Hepatocyte (in vitro differentiated cells): Measurements from ENCODE around the gene C3orf49. TPM values are rescaled to one million over a fixed set of nuclear protein-coding genes. Genes with fewer than 3 reads are reported as not detected.

Experiments
- DNase-seq: peaks from one replicate; pipeline ENCODE4 v3.0.0-alpha.2; 2016; ENCODE audit warnings: low spot score
- H2AFZ ChIP-seq: fragments of 200-600 bp; sonication (generic); 2 replicates; pipeline ENCODE4 v1.6.0; 2016; ENCODE audit warnings: antibody characterized with exemption, mild to moderate bottlenecking
- H3K27ac ChIP-seq: fragments of 200-600 bp; sonication (generic); 2 replicates; pipeline ENCODE4 v1.5.1; 2016; ENCODE audit warnings: mild to moderate bottlenecking
- H3K27me3 ChIP-seq: fragments of 200-600 bp; sonication (generic); 2 replicates; pipeline ENCODE4 v1.6.1; 2016
- H3K36me3 ChIP-seq: fragments of 200-600 bp; sonication (generic); replicated peaks from 2 replicates; pipeline ENCODE4 v1.5.1; 2016; ENCODE audit warnings: low read depth; ENCODE audit not compliant: insufficient read depth
- H3K4me1 ChIP-seq: fragments of 200-600 bp; sonication (generic); 2 replicates; pipeline ENCODE4 v1.5.1; 2016; ENCODE audit warnings: mild to moderate bottlenecking, moderate library complexity; ENCODE audit not compliant: insufficient read depth
- H3K4me2 ChIP-seq: fragments of 200-600 bp; sonication (generic); 2 replicates; pipeline ENCODE4 v1.6.0; 2016
- H3K4me3 ChIP-seq: fragments of 200-600 bp; sonication (generic); 2 replicates; pipeline ENCODE4 v1.5.1; 2016; ENCODE audit warnings: mild to moderate bottlenecking
- H3K79me2 ChIP-seq: fragments of 200-600 bp; sonication (generic); 2 replicates; pipeline ENCODE4 v1.6.0; 2017; ENCODE audit warnings: mild to moderate bottlenecking
- H3K9me2 ChIP-seq: fragments of 200-600 bp; sonication (generic); replicated peaks from 2 replicates; pipeline ENCODE4 v1.6.0; 2017; ENCODE audit warnings: mild to moderate bottlenecking; ENCODE audit not compliant: insufficient read depth
- H3K9me3 ChIP-seq: fragments of 200-600 bp; sonication (generic); 2 replicates; pipeline ENCODE4 v1.5.1; 2016; ENCODE audit warnings: low read depth, mild to moderate bottlenecking
- H4K20me1 ChIP-seq: fragments of 200-600 bp; sonication (generic); 2 replicates; pipeline ENCODE4 v1.6.0; 2016; ENCODE audit warnings: mild to moderate bottlenecking; ENCODE audit not compliant: insufficient read depth, poor library complexity, severe bottlenecking
- EZH2 ChIP-seq: fragments of 200-600 bp; sonication (generic); IDR thresholded peaks from 2 replicates; pipeline ENCODE4 v1.6.1; 2016; ENCODE audit warnings: antibody characterized with exemption, mild to moderate bottlenecking, borderline replicate concordance
- EZH2phosphoT487 ChIP-seq: fragments of 200-600 bp; sonication (generic); IDR thresholded peaks from one replicate; pipeline ENCODE4 v1.6.1; 2018; ENCODE audit warnings: antibody characterized with exemption, mild to moderate bottlenecking, low read depth, moderate library complexity; ENCODE audit not compliant: unreplicated experiment, severe bottlenecking
- WGBS: methylation state at CpG from one replicate; pipeline ENCODE4 v1.1.6; 2016; ENCODE audit warnings: low lambda C conversion rate; ENCODE audit errors: missing lambda C conversion rate; 5-methylcytosine and 5-hydroxymethylcytosine counted together
- polyA plus RNA-seq: library from polyadenylated mRNA; unstranded; fragments of >200 nt; fragmentation: Nextera tagmentation; extraction: Ambion mirVana; gene quantifications from 2 replicates; pipeline ENCODE4 v1.2.1, GENCODE V29; 2016
- total RNA-seq: library from RNA; depleted of rRNA; stranded (reverse); fragments of >200 nt; gene quantifications from 2 replicates; pipeline ENCODE4 v1.2.3, GENCODE V29; 2014
- TF ChIP-seq, protein P1 (sequence below): fragments of 200-600 bp; sonication (generic); IDR thresholded peaks from 2 replicates; pipeline ENCODE4 v1.5.1; 2016; ENCODE audit warnings: antibody characterized with exemption, mild to moderate bottlenecking; ENCODE audit not compliant: poor library complexity

The C3orf49 gene
- total and polyA plus RNA-seq, 2 experiments from 2014 or later, result 0.11 TPM; not detected in 1

DNA sequence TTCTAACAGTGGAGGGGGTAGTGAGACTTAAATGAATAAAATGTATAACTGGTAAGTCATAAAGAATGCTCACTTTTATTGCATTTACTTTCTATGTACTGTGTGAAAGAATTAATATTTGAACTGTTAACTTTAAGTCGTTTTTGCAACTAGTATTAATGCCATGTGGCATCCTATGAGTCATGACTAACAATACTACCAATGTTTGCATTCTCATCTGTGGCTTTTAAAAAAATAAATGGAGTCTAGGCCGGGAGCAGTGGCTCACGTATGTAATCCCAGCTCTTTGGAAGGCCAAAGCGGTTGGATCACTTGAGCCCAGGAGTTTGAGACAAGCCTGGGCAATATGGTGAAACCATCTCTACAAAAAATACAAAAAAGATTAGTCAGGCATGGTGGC is 5.2 kb downstream of the C3orf49 start:
- Histone ChIP-seq H3K36me3 (no peaks in the 10 kb centered on the region), H2AFZ (no peak overlapping the region), H3K9me3 (no peaks in the 10 kb centered on the region), H3K79me2 (no peaks in the 10 kb centered on the region), H3K4me2 (no peak overlapping the region), H3K27ac (no peak overlapping the region), H3K27me3 (no peaks in the 10 kb centered on the region), H3K9me2 (no peaks in the 10 kb centered on the region), H4K20me1 (no peaks in the 10 kb centered on the region), H3K4me1 (no peaks in the 10 kb centered on the region), H3K4me3 (no peak overlapping the region)
- TF ChIP-seq EZH2 (no peak), EZH2phosphoT487 (no peak)
- TF ChIP-seq, protein P1, sequence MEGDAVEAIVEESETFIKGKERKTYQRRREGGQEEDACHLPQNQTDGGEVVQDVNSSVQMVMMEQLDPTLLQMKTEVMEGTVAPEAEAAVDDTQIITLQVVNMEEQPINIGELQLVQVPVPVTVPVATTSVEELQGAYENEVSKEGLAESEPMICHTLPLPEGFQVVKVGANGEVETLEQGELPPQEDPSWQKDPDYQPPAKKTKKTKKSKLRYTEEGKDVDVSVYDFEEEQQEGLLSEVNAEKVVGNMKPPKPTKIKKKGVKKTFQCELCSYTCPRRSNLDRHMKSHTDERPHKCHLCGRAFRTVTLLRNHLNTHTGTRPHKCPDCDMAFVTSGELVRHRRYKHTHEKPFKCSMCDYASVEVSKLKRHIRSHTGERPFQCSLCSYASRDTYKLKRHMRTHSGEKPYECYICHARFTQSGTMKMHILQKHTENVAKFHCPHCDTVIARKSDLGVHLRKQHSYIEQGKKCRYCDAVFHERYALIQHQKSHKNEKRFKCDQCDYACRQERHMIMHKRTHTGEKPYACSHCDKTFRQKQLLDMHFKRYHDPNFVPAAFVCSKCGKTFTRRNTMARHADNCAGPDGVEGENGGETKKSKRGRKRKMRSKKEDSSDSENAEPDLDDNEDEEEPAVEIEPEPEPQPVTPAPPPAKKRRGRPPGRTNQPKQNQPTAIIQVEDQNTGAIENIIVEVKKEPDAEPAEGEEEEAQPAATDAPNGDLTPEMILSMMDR, result no peak
- no peak for DNase-seq
- 80% methylated on average over 4 of the region's 4 CpGs for WGBS

DNA sequence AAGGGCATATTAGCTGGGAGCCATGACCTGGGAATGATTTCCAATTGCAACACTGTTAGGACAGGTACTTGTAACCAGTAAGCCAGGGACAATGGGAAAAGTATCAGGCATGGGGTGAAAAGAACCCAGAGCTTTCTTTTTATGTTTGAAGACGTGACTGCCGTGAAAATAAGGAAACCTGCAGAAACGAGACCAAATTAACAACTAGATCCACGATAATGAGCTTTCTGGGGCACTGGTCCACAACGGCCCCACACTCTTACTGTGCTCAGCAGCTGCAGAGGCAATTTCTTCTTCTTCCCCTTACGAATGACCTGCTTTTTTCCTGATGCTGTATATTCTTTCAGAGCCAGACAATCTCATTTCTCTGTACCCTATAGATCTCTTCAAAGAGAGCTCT is 11.4 kb downstream of the C3orf49 start:
- no peak overlapping the region for H3K4me2 ChIP-seq
- H3K9me2 ChIP-seq, result no peaks in the 10 kb centered on the region
- peaks cover 3% of the 10 kb centered on the region for H3K36me3 ChIP-seq
- no peak overlapping the region for H2AFZ ChIP-seq
- H3K27ac ChIP-seq, result no peak overlapping the region
- H4K20me1 ChIP-seq, result no peaks in the 10 kb centered on the region
- TF ChIP-seq EZH2, result no peak
- H3K27me3 ChIP-seq, result no peaks in the 10 kb centered on the region
- no peak for DNase-seq
- H3K4me1 ChIP-seq, result no peaks in the 10 kb centered on the region
- no peaks in the 10 kb centered on the region for H3K9me3 ChIP-seq
- H3K4me3 ChIP-seq, result no peak overlapping the region
- 86% methylated on average over 6 of the region's 6 CpGs for WGBS
- H3K79me2 ChIP-seq, result no peaks in the 10 kb centered on the region

DNA sequence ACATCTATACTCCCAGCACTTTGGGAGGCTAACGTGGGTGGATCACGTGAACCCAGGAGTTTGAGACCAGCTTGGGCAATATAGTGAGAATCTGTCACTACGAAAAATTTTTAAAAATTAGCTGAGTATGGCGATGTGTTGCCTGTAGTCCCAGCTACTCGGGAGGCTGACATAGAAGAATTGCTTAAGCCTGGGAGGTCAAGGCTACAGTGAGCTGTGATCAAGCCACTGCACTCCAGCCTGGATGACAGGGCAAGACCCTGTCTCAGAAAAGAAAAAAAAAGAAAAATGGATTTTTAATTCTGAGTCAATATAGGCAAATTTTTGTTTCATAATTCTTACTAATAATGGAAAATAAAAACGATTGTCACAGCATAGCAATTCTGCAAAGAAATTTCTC is 13.3 kb downstream of the C3orf49 start:
- H3K9me2 ChIP-seq, result no peaks in the 10 kb centered on the region
- no peak for TF ChIP-seq EZH2phosphoT487
- no peak for TF ChIP-seq EZH2
- TF ChIP-seq, protein P1, result no peak
- H3K4me2 ChIP-seq, result no peak overlapping the region
- H3K4me1 ChIP-seq, result no peaks in the 10 kb centered on the region
- H3K9me3 ChIP-seq, result no peaks in the 10 kb centered on the region
- H4K20me1 ChIP-seq, result no peaks in the 10 kb centered on the region
- no peaks in the 10 kb centered on the region for H3K27me3 ChIP-seq
- DNase-seq, result no peak
- peaks cover 3% of the 10 kb centered on the region for H3K36me3 ChIP-seq
- WGBS, result 94% methylated on average over 6 of the region's 6 CpGs
- no peak overlapping the region for H3K27ac ChIP-seq
- H3K4me3 ChIP-seq, result no peak overlapping the region
- H3K79me2 ChIP-seq, result no peaks in the 10 kb centered on the region
- no peak overlapping the region for H2AFZ ChIP-seq

DNA sequence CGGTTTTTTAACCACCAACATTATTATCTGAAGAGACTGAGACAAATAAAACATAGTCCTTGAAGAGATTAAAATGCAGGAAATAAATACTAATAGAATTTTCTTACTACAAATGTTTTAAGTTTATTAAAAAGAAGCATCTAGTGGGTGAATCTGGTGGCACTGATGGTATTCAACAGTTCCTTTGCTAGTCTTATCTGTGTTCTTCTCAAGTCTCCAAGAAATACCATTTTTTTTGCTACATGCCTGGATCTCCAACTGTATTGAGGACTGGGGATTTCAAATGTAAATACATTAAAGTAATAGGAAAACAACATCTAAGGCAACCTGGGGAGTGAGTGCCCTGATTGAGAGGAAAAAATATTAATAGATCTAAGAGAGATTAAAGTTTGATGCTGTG is 22.6 kb downstream of the C3orf49 start:
- no peaks in the 10 kb centered on the region for H3K9me2 ChIP-seq
- no peak overlapping the region for H3K4me2 ChIP-seq
- no peaks in the 10 kb centered on the region for H4K20me1 ChIP-seq
- no peaks in the 10 kb centered on the region for H3K36me3 ChIP-seq
- H3K9me3 ChIP-seq, result no peaks in the 10 kb centered on the region
- TF ChIP-seq EZH2 (no peak), EZH2phosphoT487 (no peak)
- TF ChIP-seq, protein P1, result no peak
- 0% methylated on average over 1 of the region's 1 CpG for WGBS
- no peak for DNase-seq
- no peak overlapping the region for H2AFZ ChIP-seq
- peaks cover 28% of the 10 kb centered on the region for H3K79me2 ChIP-seq
- H3K4me3 ChIP-seq, result no peak overlapping the region
- no peaks in the 10 kb centered on the region for H3K4me1 ChIP-seq
- no peaks in the 10 kb centered on the region for H3K27me3 ChIP-seq
- no peak overlapping the region for H3K27ac ChIP-seq
